NCI-H2029 treated with DMSO at 0.1 percent for 48 hours (cell line): ENCODE data around the gene CD1D.
"Not testable (repeated sequence)": the region's sequence is repeated elsewhere in the genome, so short reads cannot be mapped to it uniquely, and the experiment has no call there.

Experiments used
- DNase-seq: peaks from one replicate; lab custom pipeline; 2025; lab: John Stamatoyannopoulos, UW

CD1D gene

GRCh38 chr1:158176399-158176798 lies 4.3 kb upstream of the CD1D start:
- DNase-seq: no peak

GRCh38 chr1:158176849-158177699 lies 3.6 kb upstream of the CD1D start:
- not testable (repeated sequence) for DNase-seq

- peak; percentile 19 for DNase-seq
Measured at GRCh38 chr1:158177700-158178450, 2.8 kb upstream of the CD1D start.

- DNase-seq: no peak
Measured at GRCh38 chr1:158179301-158180041, 1.2 kb upstream of the CD1D start.

GRCh38 chr1:158181577-158181922 lies 855 bp downstream of the CD1D start:
- no peak for DNase-seq

- DNase-seq: no peak
Measured at GRCh38 chr1:158185770-158186169, 5.1 kb downstream of the CD1D start.

- DNase-seq: no peak
Measured at GRCh38 chr1:158186180-158186579, 5.5 kb downstream of the CD1D start.

- DNase-seq: no peak
Measured at GRCh38 chr1:158188611-158189010, 7.9 kb downstream of the CD1D start.

- no peak for DNase-seq
Measured at GRCh38 chr1:158189624-158190023, 8.9 kb downstream of the CD1D start.

- no peak for DNase-seq
Measured at GRCh38 chr1:158191299-158191698, 10.6 kb downstream of the CD1D start.

- DNase-seq: no peak
Measured at GRCh38 chr1:158196461-158196860, 15.8 kb downstream of the CD1D start.

- no peak for DNase-seq
Measured at GRCh38 chr1:158199849-158200248, 19.2 kb downstream of the CD1D start.

- no peak for DNase-seq
Measured at GRCh38 chr1:158200527-158200926, 19.8 kb downstream of the CD1D start.

GRCh38 chr1:158203693-158204457 lies 23.2 kb downstream of the CD1D start:
- DNase-seq: peak; percentile 58

- no peak for DNase-seq
Measured at GRCh38 chr1:158204458-158204827, 23.7 kb downstream of the CD1D start.

- no peak for DNase-seq
Measured at GRCh38 chr1:158208586-158209116, 28.0 kb downstream of the CD1D start.

- DNase-seq: no peak
Measured at GRCh38 chr1:158212320-158212719, 31.6 kb downstream of the CD1D start.

- DNase-seq: not testable (repeated sequence)
Measured at GRCh38 chr1:158223445-158223844, 42.8 kb downstream of the CD1D start.

GRCh38 chr1:158227904-158228623 lies 47.4 kb downstream of the CD1D start:
- DNase-seq: peak; percentile 92
